GM12892 (cell line): Measurements from ENCODE around the gene CHRND.
A peak's percentile ranks its signal among the peaks of the same experiment; 100 is the strongest.

Experiments used
- DNase-seq: peaks from one replicate; pipeline ENCODE4 v3.0.0; 2011; ENCODE audit not compliant: insufficient read length
- FAIRE-seq: peaks from 2 replicates; lab custom pipeline; 2011; peaks lifted over from hg19 to GRCh38; lab: Jason Lieb, UNC
- POLR2A ChIP-seq: IDR thresholded peaks from 2 replicates; pipeline ENCODE4 v1.6.1; 2011; ENCODE audit warnings: low read depth, low read length, control low read depth
- POLR2AphosphoS5 ChIP-seq: IDR thresholded peaks from 2 replicates; pipeline ENCODE4 v1.6.1; 2011; ENCODE audit warnings: low read depth, low read length, control low read depth
- TAF1 ChIP-seq: IDR thresholded peaks from 2 replicates; pipeline ENCODE4 v1.6.1; 2011; ENCODE audit warnings: low read depth, mild to moderate bottlenecking, control low read depth, low read length, borderline replicate concordance

CHRND gene

DNA sequence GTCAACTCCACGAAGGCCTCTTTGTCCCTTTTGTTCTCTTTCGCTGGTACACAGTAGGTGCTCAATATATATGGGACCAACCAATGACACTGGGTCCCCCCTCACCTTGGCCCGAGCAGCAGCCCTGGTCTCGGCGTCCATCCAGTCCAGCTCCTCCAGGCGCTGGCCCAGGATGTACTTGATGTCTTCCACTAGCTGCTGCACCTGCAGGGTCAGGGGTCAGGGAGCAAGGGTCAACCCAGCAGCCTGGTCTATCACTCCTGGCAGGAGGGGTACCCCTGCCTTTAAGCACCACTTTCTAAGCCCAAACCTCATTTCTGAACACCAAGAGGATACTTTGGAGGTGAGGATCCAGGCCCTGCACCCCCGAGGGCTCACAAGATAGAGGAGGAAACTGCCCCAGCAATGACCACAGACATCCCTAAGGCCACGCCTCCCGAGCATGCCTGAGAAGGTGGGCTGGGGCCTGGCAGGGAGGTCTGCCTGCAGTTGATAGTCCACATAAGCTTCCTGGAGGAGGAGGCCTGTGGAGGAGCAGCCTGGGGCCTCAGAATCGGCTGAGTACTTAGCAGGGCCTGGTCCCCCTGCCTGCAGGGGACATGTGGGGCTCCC is 42.5 kb upstream of the CHRND start:
- DNase-seq (no peak), FAIRE-seq (no peak)
- no peak for TF ChIP-seq POLR2AphosphoS5
- no peak for TF ChIP-seq TAF1
- TF ChIP-seq POLR2A, result no peak

DNA sequence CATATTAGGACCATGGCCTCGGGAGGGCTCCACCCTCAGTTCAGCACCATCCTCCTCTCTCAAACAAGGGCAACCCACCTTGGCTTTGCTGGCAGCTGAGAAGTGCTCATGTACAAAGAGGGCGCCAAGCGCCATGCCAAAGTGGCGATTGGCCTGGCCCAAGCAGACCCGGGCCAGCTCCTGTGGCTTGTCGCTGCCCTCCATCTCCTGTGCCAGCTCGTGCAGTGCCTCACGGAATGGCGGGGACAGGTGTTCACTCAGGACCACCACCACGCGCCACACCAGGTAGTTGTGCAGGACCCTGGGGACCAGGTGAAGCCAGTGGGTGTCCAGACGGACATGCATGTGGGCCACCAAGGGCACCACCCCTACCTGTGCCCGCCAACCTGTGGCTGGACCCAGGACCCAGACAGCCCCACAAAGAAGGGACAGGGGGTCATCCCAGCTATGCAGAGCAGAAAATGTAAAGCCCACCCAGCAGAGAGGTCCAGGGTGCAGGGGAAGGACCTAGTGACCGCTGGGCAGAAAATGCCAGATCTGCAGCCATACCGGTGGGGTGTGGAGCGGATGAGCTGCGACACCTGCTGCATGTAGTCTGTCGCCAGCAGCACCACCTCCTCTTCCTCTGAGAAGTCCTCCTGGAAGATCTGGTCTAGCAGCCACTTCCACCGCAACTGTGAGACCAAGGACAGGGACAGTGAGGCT is 41.9 kb upstream of the CHRND start:
- DNase-seq (no peak), FAIRE-seq (no peak)
- TF ChIP-seq POLR2A (no peak), TAF1 (no peak), POLR2AphosphoS5 (no peak)

DNA sequence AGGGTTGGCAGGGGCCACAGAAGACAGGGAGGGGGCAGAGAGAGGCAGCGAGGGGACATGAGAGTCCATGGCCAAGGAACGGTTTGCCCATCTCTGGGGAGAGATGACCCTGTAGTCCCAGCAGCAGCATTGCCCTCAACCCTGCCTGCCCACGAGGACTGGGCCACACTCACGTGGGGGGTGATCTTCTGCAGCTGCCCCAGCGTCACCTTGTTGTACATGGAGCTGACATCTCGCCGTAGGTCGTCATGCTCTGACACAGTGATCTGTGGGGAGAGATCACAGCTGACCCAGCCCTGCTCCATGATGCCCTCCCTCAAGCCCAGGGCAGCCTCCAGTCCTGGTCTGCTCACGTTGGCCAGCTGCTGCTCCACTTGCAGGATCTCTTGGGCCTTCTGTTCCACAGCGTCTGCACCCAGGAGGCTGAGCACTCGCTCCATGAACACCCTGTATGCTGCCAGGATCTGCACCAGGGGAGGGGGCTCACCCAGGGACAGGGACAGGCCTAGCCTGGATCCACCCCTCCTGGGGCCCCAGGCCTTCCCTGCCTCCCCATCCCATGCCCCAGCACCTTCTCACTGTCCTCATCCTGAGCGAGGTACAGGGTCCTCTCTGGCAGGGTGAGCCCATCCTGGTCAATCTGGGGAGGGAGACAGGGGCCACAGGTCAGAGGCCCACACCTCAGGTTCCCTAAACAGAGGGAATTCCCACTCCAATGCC is 41.2 kb upstream of the CHRND start:
- no peak for DNase-seq
- no peak for TF ChIP-seq POLR2AphosphoS5
- TF ChIP-seq POLR2A, result no peak
- TF ChIP-seq TAF1, result no peak
- no peak for FAIRE-seq

DNA sequence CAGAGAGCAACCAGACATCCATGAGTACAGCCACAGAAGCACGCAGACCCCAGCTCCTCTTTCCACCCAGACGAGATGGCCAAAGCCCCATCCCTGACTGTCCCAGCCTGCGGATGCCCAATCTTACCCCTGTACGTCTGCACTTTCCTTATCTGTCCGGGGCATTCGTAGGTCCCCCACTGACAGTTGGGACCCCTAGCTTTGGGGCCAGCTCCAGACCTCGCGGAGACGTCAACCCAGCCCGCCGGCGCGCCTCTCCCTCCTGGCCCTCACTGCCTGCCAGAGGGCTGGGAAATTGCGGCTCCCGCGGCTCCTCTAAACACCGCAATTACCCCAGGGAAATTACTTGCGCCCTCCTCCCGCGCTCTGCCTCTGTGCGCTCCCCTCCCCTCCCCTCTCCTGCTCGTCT is 40.6 kb upstream of the CHRND start:
- DNase-seq (peak; percentile 10), FAIRE-seq (no peak)
- TF ChIP-seq TAF1 (no peak), POLR2A (no peak), POLR2AphosphoS5 (no peak)

DNA sequence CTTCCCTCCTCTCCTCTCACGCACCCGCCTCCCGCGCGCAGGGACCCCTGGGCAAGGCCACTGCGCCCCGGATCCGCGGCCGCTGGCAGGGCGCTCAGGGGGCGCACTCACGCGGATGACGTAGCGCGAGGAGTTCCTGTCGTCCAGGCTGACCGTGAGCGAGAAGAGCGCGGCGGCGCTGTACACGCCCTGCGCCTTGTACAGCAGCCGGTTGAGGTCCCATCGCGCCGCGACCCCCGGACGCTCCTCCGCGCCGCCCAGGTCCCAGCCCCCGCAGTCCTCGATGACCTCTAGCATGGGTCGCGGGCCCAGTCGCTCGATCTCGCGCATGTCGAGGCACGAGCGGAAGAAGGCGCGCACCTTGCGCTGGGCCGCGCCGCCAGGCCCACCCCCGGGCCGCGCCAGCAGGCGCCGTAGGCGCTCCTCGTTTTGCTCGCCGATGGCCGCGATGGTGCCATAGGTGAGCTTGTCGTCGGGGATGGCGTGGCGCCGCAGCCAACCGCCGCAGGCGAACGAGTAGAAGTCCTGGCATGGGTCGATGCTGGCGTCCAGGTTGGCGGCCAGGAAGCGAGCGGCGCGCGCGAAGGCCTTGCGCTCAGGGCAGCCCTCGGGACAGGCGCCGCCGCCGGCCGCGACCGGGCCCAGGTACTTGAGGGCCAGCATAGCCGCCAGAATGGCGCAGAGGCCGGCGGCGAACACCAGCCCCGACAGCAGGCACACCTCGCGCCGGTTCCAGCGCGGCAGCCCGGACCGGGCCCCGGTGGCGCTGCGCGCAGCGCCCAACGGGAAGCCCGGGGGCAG is 40.0 kb upstream of the CHRND start:
- DNase-seq (no peak), FAIRE-seq (no peak)
- TF ChIP-seq POLR2AphosphoS5 (no peak), POLR2A (no peak), TAF1 (no peak)

DNA sequence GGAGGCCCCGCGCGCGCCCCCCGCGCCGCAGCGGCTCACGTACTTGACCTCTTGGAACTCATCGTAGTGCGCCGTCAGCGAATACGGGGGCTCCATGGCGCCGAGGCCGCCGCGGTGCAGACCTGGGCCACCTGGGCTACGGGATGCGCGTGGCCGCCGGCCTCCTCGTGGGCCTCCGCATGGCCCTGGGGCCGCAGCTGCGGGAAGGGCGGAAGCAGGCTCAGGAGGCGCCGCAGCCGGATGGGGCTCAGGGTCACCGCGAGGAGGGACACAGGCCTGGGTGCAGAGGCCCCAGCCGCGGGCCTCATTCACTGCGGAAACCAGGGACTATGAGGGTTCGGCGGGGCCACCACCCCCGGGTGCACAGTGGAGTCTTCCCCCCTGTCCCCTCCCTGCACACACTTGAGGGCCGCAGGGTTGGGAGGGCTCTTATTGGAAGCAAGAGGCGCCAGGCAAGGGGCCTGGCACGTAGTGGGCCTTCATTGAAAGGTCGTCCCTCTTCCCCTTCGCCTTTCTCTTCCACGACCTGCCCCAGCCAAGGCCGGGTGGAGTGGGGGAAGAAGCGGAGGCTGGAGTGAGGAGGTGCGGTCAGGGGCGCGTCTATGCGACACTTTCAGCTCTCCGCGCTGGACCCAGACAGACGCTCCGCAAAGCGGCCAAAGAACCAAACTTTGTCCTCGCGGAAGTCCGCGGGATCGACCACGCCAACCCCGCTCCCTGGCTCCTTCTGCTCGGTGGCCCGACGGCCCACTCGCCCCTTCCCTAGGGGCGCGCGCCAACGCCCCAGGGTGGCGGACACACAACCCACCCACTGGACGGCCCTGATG is 39.2 kb upstream of the CHRND start:
- no peak for TF ChIP-seq POLR2AphosphoS5
- no peak for TF ChIP-seq TAF1
- no peak for TF ChIP-seq POLR2A
- no peak for FAIRE-seq
- DNase-seq, result no peak

DNA sequence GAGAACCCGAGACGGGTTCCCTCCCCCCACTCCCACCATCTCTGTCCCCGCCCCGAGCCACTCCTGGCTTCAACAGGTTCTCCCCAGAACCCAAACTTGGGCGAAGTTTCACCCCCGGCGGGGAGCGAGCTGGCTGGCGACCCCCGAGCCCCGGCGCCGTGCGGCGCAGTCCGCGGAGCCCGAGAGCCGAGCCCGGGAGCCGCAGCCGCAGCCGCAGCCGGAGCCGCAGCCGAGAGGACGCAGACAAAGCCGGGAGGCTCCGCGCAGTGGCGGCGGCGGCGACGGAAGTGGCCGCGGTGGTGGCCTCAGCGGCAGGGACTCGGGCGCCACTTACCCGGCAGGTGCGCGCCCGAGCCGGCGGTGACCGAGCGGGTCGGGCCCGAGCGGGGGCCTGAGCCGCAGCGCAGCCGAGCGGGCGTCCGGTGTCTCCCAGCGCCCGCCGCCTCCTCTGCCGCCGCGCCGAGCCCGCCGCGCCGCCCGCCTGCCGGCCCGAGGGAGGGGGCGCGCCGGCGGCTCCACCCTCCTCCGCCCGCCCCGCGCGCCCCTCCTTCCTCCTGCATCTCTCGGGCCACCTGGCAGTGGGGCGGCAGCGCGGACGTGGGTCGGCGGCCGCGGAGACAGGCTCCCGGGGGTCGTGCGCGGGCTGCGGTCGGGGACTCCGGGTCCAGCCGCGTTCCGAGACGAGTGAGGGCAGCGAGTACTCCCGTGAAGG is 38.4 kb upstream of the CHRND start, which contains the start of gene ECEL1:
Gene ECEL1, minus strand, starts transcription at position 450 of the 712 bp plus-strand sequence. CDS start 1,181 bp downstream, outside the sequence.
- TF ChIP-seq TAF1 (no peak), POLR2AphosphoS5 (no peak), POLR2A (no peak)
- DNase-seq, result no peak
- no peak for FAIRE-seq

DNA sequence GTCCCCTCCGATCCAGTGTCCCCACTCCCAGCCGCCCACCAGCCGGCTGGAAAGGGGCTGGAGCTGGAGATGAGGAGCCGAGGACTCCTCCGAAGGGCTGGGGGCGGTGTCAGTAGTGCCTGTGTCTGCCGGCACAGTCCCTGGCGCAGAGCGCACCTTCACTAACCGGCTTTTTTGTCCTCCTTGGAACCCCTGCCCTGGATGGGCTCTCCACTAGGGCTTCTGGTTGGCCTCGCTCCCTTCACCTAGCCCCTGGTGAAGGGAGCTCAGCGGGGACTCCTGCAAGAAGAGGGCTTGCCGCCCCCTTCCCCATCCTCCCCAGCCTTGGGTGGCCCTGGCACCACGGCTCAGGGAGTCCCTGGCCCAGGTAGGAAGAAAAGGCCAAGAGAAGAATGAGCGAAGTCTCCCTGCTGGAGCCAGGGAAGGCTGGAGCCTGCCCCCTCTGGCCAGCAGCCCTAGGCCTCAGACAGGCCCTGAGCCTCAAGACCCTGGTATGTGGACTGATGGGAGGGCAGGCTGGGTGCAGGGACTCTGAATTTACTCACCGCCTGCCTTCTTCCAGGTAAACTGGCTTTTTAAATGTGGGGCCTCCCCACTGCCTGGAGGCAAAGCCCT is 37.8 kb upstream of the CHRND start:
- DNase-seq (no peak), FAIRE-seq (no peak)
- TF ChIP-seq POLR2AphosphoS5, result no peak
- no peak for TF ChIP-seq POLR2A
- no peak for TF ChIP-seq TAF1

DNA sequence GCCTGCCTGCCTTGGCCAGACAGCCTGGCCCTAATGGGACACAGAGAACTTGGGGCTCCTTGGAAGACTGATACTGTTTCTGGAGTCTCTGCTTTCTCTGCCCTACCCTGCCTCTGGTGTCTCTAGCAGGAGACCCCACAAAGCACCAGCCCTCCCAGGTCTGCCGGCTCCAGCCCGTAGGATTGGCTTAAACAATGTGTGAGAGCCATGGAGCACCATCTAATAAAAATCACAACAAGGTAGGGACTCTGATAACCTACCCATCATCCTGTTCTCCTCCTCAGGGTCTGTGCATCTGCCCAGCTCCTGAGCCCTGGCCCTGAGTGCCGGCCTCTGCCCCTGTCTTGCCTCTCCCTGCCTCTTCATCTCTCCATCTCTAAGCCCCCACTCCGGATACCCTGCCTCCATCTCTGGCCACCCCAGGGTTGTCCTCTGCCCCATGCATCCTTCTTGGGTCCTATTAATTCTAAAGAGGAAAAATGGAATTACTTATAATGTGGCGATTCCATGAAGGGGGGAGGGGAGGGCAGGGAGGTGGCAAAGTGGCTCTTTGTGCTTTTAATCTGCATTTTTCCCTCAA is 37.1 kb upstream of the CHRND start:
- TF ChIP-seq POLR2A, result no peak
- no peak for TF ChIP-seq TAF1
- no peak for DNase-seq
- FAIRE-seq, result no peak

DNA sequence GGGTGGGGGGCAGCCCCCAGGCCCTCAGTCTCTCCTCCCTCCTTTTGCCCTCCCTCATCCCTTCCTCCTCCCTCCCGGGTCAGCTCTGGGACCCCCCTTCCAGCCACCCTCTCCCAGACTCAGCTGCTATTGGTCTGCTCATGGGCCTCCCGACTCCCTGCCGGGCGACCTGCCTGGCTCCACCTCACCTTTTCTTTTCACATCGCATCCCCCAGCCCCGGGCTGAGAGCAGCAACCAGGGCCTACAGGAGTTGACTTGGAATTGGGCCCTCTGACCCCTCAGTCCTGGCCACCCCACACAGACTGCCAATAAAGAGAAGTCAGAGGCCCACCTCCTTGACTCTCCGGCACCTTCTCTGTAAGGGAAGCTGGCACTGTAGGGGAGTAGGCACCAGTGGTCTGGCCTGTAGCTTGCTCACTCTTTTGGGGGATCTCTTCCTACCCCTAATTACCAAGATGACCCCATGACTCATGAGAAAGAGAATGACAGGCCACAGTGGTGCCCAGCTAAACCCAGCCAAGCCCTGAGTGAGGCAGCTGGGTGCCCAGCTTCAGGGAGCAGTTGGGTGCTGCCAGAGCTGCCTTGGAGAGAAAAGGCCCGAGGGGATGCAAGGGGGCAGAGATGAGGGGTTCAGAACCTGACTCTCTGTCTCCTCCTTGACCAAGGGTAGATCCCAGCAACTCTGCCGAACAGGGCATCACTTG is 36.3 kb upstream of the CHRND start:
- no peak for FAIRE-seq
- TF ChIP-seq POLR2A, result no peak
- no peak for TF ChIP-seq TAF1
- no peak for TF ChIP-seq POLR2AphosphoS5
- no peak for DNase-seq
